Measurements from ENCODE around the gene LINC01488.

DNA sequence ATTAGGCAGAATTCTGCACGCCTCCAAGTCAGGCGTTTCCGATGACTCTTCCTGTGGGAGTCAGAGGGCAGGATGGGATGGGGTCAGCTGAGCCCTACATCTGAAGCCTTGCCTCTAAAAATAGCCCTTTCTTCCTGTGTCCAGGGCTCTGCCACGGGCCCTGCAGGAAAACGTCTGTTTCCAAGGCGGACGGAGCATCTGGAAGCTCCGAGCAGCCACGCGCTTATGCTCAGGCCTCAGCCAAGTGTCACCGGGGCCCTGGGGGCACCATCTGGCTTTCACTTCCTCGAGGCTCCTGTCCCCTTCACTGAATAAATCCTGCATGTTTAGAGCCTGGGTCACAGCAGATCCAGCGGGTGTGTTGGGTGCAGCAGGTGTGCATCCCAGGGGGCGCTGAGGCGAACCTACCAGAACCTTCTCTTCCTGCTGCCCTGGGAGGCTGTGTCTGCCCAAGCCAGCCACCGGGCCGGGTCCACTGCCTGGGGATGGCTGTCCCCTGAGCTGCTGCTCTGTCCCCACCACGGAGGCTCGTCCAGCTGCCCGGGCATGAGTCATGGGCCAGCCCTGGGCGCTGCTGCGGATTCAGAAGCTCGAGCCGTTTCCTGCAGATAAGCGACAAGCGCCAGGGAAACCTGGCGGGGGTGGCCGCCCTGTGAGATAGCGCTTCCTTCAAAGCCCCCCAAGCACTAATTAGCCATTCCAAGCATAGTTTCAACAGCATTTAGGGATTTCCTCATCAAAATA is 32.0 kb upstream of the LINC01488 start:
- TF ChIP-seq, protein P1, sequence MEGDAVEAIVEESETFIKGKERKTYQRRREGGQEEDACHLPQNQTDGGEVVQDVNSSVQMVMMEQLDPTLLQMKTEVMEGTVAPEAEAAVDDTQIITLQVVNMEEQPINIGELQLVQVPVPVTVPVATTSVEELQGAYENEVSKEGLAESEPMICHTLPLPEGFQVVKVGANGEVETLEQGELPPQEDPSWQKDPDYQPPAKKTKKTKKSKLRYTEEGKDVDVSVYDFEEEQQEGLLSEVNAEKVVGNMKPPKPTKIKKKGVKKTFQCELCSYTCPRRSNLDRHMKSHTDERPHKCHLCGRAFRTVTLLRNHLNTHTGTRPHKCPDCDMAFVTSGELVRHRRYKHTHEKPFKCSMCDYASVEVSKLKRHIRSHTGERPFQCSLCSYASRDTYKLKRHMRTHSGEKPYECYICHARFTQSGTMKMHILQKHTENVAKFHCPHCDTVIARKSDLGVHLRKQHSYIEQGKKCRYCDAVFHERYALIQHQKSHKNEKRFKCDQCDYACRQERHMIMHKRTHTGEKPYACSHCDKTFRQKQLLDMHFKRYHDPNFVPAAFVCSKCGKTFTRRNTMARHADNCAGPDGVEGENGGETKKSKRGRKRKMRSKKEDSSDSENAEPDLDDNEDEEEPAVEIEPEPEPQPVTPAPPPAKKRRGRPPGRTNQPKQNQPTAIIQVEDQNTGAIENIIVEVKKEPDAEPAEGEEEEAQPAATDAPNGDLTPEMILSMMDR (IDR thresholded peaks at IDR 0.05), result no peak
- peak in 1 of 3 donors; percentile 14 for TF ChIP-seq POLR2AphosphoS5 (IDR thresholded peaks at IDR 0.05)

Measured in breast epithelium (tissue), 3 donors.